OCI-LY1 (cell line): ENCODE measurements around the gene FXYD4.

Experiments
- EZH2 ChIP-seq: fragments of 200-600 bp; sonication (generic), shearing (Covaris generic); IDR thresholded peaks from 2 replicates; pipeline ENCODE4 v1.8.0; 2017; ENCODE audit warnings: borderline replicate concordance, mixed run types, mild to moderate bottlenecking, antibody characterized with exemption, low read length, moderate library complexity, mixed read lengths
- TF ChIP-seq, protein P1 (sequence below): fragments of 200-600 bp; sonication (generic), shearing (Covaris generic); IDR thresholded peaks from 2 replicates; pipeline ENCODE4 v1.5.1; 2017; ENCODE audit warnings: mild to moderate bottlenecking, antibody characterized with exemption, low read length, moderate library complexity, mixed read lengths

DNA sequence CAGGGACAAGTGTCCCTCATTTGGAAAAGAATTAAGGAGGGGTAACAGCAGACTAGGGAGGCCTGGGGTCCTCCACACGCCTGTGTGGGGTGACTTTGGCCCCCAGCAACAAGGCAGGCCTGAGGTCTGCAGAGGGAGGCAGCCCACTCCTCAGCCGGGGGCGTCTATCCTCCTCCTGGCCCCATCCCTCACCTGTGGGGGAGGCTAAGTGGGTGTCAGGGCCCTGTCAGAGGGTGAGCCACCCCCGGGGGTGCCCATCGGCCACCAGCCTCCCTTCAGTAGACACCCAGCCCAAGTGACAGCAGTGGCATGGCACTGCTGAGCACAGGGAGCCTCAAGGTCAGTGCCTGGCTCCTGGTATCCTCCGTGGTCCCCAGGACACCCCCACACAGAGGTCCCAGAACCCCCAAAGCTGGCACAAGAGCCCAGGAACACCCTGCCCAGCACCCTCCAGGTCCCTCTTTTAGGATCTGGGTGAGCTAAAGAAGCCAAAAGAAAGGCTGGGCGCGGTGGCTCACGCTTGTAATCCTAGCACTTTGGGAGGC is 693 bp upstream of the FXYD4 start:
- TF ChIP-seq EZH2, result no peak
- TF ChIP-seq, protein P1, sequence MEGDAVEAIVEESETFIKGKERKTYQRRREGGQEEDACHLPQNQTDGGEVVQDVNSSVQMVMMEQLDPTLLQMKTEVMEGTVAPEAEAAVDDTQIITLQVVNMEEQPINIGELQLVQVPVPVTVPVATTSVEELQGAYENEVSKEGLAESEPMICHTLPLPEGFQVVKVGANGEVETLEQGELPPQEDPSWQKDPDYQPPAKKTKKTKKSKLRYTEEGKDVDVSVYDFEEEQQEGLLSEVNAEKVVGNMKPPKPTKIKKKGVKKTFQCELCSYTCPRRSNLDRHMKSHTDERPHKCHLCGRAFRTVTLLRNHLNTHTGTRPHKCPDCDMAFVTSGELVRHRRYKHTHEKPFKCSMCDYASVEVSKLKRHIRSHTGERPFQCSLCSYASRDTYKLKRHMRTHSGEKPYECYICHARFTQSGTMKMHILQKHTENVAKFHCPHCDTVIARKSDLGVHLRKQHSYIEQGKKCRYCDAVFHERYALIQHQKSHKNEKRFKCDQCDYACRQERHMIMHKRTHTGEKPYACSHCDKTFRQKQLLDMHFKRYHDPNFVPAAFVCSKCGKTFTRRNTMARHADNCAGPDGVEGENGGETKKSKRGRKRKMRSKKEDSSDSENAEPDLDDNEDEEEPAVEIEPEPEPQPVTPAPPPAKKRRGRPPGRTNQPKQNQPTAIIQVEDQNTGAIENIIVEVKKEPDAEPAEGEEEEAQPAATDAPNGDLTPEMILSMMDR, result no peak
